Endodermal cell (in vitro differentiated cells): ENCODE data around the gene BBS5. TPM values are rescaled to one million over a fixed set of nuclear protein-coding genes. Genes with fewer than 3 reads are reported as not detected.

Experiments
- DNase-seq: peaks from one replicate; pipeline ENCODE4 v3.0.0-alpha.2; 2017
- H3K27ac ChIP-seq: 2 replicates; pipeline ENCODE4 v1.5.1; 2013; ENCODE audit warnings: mild to moderate bottlenecking, low read depth, low read length, moderate library complexity
- H3K27me3 ChIP-seq: 2 replicates; pipeline ENCODE4 v1.6.1; 2013; ENCODE audit warnings: mild to moderate bottlenecking, low read length, moderate library complexity; ENCODE audit not compliant: insufficient read depth, control insufficient read depth, poor library complexity, severe bottlenecking
- H3K36me3 ChIP-seq: 2 replicates; pipeline ENCODE4 v1.7.0; 2013; ENCODE audit warnings: mild to moderate bottlenecking, low read length, moderate library complexity; ENCODE audit not compliant: control insufficient read depth, insufficient read depth
- H3K4me1 ChIP-seq: one replicate; pipeline ENCODE4 v1.7.0; 2013; ENCODE audit warnings: low read length; ENCODE audit not compliant: control insufficient read depth, insufficient read depth
- H3K4me3 ChIP-seq: 2 replicates; pipeline ENCODE4 v1.5.1; 2013; ENCODE audit warnings: mild to moderate bottlenecking, low read length, moderate library complexity
- H3K9ac ChIP-seq: 2 replicates; pipeline ENCODE4 v1.6.1; 2013; ENCODE audit warnings: mild to moderate bottlenecking, low read length, moderate library complexity; ENCODE audit not compliant: poor library complexity, severe bottlenecking; ENCODE audit errors: extremely low read depth
- H3K9me3 ChIP-seq: 2 replicates; pipeline ENCODE4 v1.6.1; 2013; ENCODE audit warnings: mild to moderate bottlenecking, low read length, moderate library complexity; ENCODE audit not compliant: control insufficient read depth
- H3K27ac Mint-ChIP-seq: 2 replicates; pipeline ENCODE4 v1.8.0; 2020; ENCODE audit warnings: mixed read lengths
- H3K27me3 Mint-ChIP-seq: 2 replicates; pipeline ENCODE4 v1.8.0; 2021; ENCODE audit warnings: mild to moderate bottlenecking, mixed read lengths; ENCODE audit not compliant: insufficient read depth
- H3K36me3 Mint-ChIP-seq: 2 replicates; pipeline ENCODE4 v1.8.0; 2020; ENCODE audit warnings: low read depth, mixed read lengths
- H3K4me1 Mint-ChIP-seq: 2 replicates; pipeline ENCODE4 v1.8.0; 2020; ENCODE audit warnings: mixed read lengths
- H3K4me3 Mint-ChIP-seq: 2 replicates; pipeline ENCODE4 v1.8.0; 2020; ENCODE audit warnings: mild to moderate bottlenecking, moderate library complexity, mixed read lengths
- H3K9me3 Mint-ChIP-seq: 2 replicates; pipeline ENCODE4 v1.8.0; 2020; ENCODE audit warnings: mild to moderate bottlenecking, mixed read lengths
- WGBS, 2 experiments: methylation state at CpG; one replicate each; pipeline versions ENCODE4 v1.1.5 to v1.1.7; 2013; ENCODE audit warnings: missing lambda C conversion rate in 2 of 2, mixed read lengths in 1 of 2; ENCODE audit not compliant: insufficient coverage in 1 of 2, insufficient read length in 1 of 2; 5-methylcytosine and 5-hydroxymethylcytosine counted together
- total RNA-seq, 2 donors: library from RNA; stranded (reverse); fragmentation: NEBNext Ultra II Directional in 1 of 2; extraction: Animal tissue kit (Norgen Biotek cat#: 25700) in 1 of 2; gene quantifications; 2 replicates in 1 of 2; 3 replicates in 1 of 2; pipeline ENCODE4 v1.2.1, GENCODE V29; 2021
- TF ChIP-seq, protein P1 (sequence below): fragments of 200-600 bp; sonication (generic); conservative IDR thresholded peaks from 2 replicates; pipeline ENCODE4 v1.5.0; 2021; ENCODE audit warnings: antibody characterized with exemption, mild to moderate bottlenecking

Gene BBS5
- total RNA-seq, 2 donors from 2014 or later: 3.2 to 6.5 TPM

- Histone ChIP-seq H3K4me1 (no peaks in the 10 kb centered on the region), H3K27ac (no peak overlapping the region), H3K4me3 (no peak overlapping the region), H3K36me3 (peaks cover 36% of the 10 kb centered on the region), H3K9ac (no peak overlapping the region), H3K27me3 (no peaks in the 10 kb centered on the region), H3K9me3 (no peaks in the 10 kb centered on the region)
- TF ChIP-seq, protein P1, sequence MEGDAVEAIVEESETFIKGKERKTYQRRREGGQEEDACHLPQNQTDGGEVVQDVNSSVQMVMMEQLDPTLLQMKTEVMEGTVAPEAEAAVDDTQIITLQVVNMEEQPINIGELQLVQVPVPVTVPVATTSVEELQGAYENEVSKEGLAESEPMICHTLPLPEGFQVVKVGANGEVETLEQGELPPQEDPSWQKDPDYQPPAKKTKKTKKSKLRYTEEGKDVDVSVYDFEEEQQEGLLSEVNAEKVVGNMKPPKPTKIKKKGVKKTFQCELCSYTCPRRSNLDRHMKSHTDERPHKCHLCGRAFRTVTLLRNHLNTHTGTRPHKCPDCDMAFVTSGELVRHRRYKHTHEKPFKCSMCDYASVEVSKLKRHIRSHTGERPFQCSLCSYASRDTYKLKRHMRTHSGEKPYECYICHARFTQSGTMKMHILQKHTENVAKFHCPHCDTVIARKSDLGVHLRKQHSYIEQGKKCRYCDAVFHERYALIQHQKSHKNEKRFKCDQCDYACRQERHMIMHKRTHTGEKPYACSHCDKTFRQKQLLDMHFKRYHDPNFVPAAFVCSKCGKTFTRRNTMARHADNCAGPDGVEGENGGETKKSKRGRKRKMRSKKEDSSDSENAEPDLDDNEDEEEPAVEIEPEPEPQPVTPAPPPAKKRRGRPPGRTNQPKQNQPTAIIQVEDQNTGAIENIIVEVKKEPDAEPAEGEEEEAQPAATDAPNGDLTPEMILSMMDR: no peak
- no peak overlapping the region for H3K27ac Mint-ChIP-seq
- peaks cover 49% of the 10 kb centered on the region for H3K36me3 Mint-ChIP-seq
- H3K4me1 Mint-ChIP-seq: no peaks in the 10 kb centered on the region
- H3K4me3 Mint-ChIP-seq: no peak overlapping the region
- no peaks in the 10 kb centered on the region for H3K9me3 Mint-ChIP-seq
- no peak for DNase-seq
- H3K27me3 Mint-ChIP-seq: no peaks in the 10 kb centered on the region
- WGBS, 2 experiments: 80 to 92% methylated on average over 1 to 2 of the region's 2 CpGs
These were observed 67.5 kb downstream of the BBS5 start for GRCh38 chr2:169546756-169547155.

Other genes starting within 250 kb of the BBS5 start
- gene LRP2, start 117.0 kb upstream of the BBS5 start, total RNA-seq: 1 to 10 TPM; 2.2 to 3.5 TPM
- gene KLHL41, start 30.2 kb downstream of the BBS5 start, total RNA-seq: not detected
- gene FASTKD1, start 94.4 kb downstream of the BBS5 start, total RNA-seq: 10 to 100 TPM; 45.2 to 56.0 TPM
- gene PPIG, start 104.9 kb downstream of the BBS5 start, total RNA-seq: 10 to 100 TPM; 59.5 to 72.7 TPM
- 1 to 10 TPM in 1 of 2 donors, under 1 TPM in 1; 0.70 to 1.9 TPM for gene CFAP210, start 214.9 kb downstream of the BBS5 start, total RNA-seq
- 1 to 10 TPM; 6.3 to 7.3 TPM for gene PHOSPHO2, start 215.0 kb downstream of the BBS5 start, total RNA-seq